ENCODE results near the gene PAMR1.

GRCh38 chr11:35541621-35542375, 16.4 kb upstream of the PAMR1 start:
- TF ChIP-seq POLR2A (IDR thresholded peaks at IDR 0.05; ENCODE audit: low read depth, low read length) (no peak), MYC (IDR thresholded peaks at IDR 0.05; ENCODE audit: low read depth, low read length) (no peak), GATA2 (IDR thresholded peaks at IDR 0.05; ENCODE audit: insufficient read depth, insufficient read length, low read depth, low read length) (no peak)
- TF ChIP-seq, protein P1, sequence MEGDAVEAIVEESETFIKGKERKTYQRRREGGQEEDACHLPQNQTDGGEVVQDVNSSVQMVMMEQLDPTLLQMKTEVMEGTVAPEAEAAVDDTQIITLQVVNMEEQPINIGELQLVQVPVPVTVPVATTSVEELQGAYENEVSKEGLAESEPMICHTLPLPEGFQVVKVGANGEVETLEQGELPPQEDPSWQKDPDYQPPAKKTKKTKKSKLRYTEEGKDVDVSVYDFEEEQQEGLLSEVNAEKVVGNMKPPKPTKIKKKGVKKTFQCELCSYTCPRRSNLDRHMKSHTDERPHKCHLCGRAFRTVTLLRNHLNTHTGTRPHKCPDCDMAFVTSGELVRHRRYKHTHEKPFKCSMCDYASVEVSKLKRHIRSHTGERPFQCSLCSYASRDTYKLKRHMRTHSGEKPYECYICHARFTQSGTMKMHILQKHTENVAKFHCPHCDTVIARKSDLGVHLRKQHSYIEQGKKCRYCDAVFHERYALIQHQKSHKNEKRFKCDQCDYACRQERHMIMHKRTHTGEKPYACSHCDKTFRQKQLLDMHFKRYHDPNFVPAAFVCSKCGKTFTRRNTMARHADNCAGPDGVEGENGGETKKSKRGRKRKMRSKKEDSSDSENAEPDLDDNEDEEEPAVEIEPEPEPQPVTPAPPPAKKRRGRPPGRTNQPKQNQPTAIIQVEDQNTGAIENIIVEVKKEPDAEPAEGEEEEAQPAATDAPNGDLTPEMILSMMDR (IDR thresholded peaks at IDR 0.05; ENCODE audit: extremely low read depth in 1 of 2, insufficient read depth in 1 of 2, low read depth in 1 of 2, low read length in 2 of 2) = no peak
